Keratinocyte (primary cell): ENCODE results near the gene CUL2.

Experiments used
- EZH2 ChIP-seq: IDR thresholded peaks from one replicate; pipeline ENCODE4 v1.6.1; 2012; ENCODE audit warnings: inconsistent platforms, mild to moderate bottlenecking, low read length, moderate library complexity
- TF ChIP-seq, protein P1 (sequence below), 3 experiments: IDR thresholded peaks in 1 of 3; conservative IDR thresholded peaks in 1 of 3; optimal IDR thresholded peaks in 1 of 3; 2 replicates in 2 of 3; 3 replicates in 1 of 3; pipeline versions ENCODE3 to v1.5.1; 2011; ENCODE audit warnings: low read length in 3 of 3, mild to moderate bottlenecking in 3 of 3, moderate library complexity in 2 of 3, control low read depth in 1 of 3, inconsistent platforms in 1 of 3; ENCODE audit not compliant: insufficient read depth in 2 of 3; ENCODE audit errors: extremely low read depth in 1 of 3

- TF ChIP-seq, protein P1, sequence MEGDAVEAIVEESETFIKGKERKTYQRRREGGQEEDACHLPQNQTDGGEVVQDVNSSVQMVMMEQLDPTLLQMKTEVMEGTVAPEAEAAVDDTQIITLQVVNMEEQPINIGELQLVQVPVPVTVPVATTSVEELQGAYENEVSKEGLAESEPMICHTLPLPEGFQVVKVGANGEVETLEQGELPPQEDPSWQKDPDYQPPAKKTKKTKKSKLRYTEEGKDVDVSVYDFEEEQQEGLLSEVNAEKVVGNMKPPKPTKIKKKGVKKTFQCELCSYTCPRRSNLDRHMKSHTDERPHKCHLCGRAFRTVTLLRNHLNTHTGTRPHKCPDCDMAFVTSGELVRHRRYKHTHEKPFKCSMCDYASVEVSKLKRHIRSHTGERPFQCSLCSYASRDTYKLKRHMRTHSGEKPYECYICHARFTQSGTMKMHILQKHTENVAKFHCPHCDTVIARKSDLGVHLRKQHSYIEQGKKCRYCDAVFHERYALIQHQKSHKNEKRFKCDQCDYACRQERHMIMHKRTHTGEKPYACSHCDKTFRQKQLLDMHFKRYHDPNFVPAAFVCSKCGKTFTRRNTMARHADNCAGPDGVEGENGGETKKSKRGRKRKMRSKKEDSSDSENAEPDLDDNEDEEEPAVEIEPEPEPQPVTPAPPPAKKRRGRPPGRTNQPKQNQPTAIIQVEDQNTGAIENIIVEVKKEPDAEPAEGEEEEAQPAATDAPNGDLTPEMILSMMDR (optimal IDR thresholded peaks at IDR 0.05 in 1 of 3, IDR thresholded peaks at IDR 0.05 in 1 of 3, conservative IDR thresholded peaks at IDR 0.05 in 1 of 3; ENCODE audit: extremely low read depth in 1 of 3, insufficient read depth in 2 of 3, low read length in 3 of 3) = no peak
- no peak for TF ChIP-seq EZH2
These were observed 19.6 kb downstream of the CUL2 start for GRCh38 chr10:35070521-35070920.
